Dedifferentiated amniotic fluid mesenchymal stem cell (primary cell): ENCODE data around the gene SHISA8.
"Not testable (repeated sequence)": the region's sequence is repeated elsewhere in the genome, so short reads cannot be mapped to it uniquely, and the experiment has no call there.

ENCODE experiments used
- DNase-seq: peaks from one replicate; pipeline ENCODE4 v3.0.0-alpha.2; 2016; ENCODE audit errors: extremely low spot score

SHISA8 gene

GRCh38 chr22:41899110-41899509 is 15.8 kb downstream of the SHISA8 start:
- DNase-seq, result no peak

- no peak for DNase-seq
These were observed 16.2 kb downstream of the SHISA8 start for GRCh38 chr22:41898645-41899044.

GRCh38 chr22:41893591-41894375 is 21.1 kb downstream of the SHISA8 start:
- no peak for DNase-seq

- DNase-seq, result no peak
These were observed 22.2 kb downstream of the SHISA8 start for GRCh38 chr22:41892721-41893120.

GRCh38 chr22:41891407-41891806 is 23.5 kb downstream of the SHISA8 start:
- DNase-seq, result no peak

GRCh38 chr22:41888627-41889200 is 26.2 kb downstream of the SHISA8 start:
- no peak for DNase-seq

GRCh38 chr22:41885516-41885915 is 29.4 kb downstream of the SHISA8 start:
- DNase-seq, result no peak

- no peak for DNase-seq
These were observed 29.8 kb downstream of the SHISA8 start for GRCh38 chr22:41885116-41885515.

- no peak for DNase-seq
These were observed 31.5 kb downstream of the SHISA8 start for GRCh38 chr22:41883400-41883799.

- no peak for DNase-seq
These were observed 34.2 kb downstream of the SHISA8 start for GRCh38 chr22:41880653-41881052.

GRCh38 chr22:41876675-41877074 is 38.2 kb downstream of the SHISA8 start:
- no peak for DNase-seq

- peak; percentile 26 for DNase-seq
These were observed 38.6 kb downstream of the SHISA8 start for GRCh38 chr22:41876275-41876674.

- no peak for DNase-seq
These were observed 39.2 kb downstream of the SHISA8 start for GRCh38 chr22:41875531-41876270.

GRCh38 chr22:41874090-41874489 is 40.8 kb downstream of the SHISA8 start:
- DNase-seq, result no peak

- no peak for DNase-seq
These were observed 41.5 kb downstream of the SHISA8 start for GRCh38 chr22:41873391-41873790.

GRCh38 chr22:41870786-41871185 is 44.1 kb downstream of the SHISA8 start:
- DNase-seq, result no peak

GRCh38 chr22:41870081-41870480 is 44.8 kb downstream of the SHISA8 start:
- DNase-seq, result not testable (repeated sequence)

GRCh38 chr22:41868556-41868955 is 46.3 kb downstream of the SHISA8 start:
- no peak for DNase-seq

- DNase-seq, result no peak
These were observed 51.4 kb downstream of the SHISA8 start for GRCh38 chr22:41863472-41863871.

- peak; percentile 15 for DNase-seq
These were observed 52.2 kb downstream of the SHISA8 start for GRCh38 chr22:41862530-41863266.

- DNase-seq, result no peak
These were observed 52.7 kb downstream of the SHISA8 start for GRCh38 chr22:41862160-41862529.
